ELF-1 (cell line): ENCODE measurements around the gene MYL5.
A peak's percentile ranks its signal among the peaks of the same experiment; 100 is the strongest.

Experiments
- DNase-seq: peaks from one replicate; pipeline ENCODE4 v3.0.0-alpha.2; 2016; ENCODE audit warnings: low read depth, low spot score

MYL5 gene

DNA sequence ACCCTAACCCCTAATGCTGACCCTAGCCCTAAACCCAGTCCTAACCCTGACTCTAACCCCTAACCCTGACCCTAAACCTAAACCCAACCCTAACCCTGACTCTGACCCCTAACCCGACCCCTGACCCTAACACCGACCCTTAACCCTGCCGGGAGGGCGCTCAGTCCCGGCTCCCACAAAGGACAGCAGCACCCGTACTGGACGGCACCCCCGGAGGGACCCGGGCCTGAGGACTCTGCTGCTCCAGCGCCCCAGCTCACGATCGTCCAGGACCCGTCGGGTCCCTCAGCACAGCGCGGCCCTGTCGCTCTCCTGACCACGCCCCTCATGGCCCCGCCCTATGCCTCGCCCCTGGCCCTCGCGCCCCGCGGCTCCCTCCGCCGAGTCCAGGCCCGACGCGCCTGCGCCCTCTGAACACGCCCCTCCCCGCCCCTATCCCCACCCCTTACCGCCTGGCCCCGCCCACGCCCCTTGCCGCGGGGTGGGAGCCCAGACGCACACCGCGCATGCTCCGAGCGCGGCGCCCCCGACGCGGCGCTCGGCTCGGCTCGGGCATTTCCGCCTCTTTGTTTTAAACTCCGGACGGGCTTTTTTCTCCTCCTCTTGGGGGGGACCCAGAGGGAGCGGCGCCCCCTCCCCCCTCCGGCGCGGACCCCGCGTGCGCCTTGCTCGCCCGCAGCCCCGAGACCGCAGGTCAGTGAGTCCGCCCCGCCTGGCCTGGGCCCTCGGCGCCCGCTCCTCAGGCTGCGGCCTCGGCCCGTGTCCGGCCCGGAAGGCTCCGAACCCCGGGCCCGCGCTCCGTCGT, 31.1 kb downstream of the MYL5 start, which contains the start of gene PCGF3:
Gene PCGF3, plus strand, starts transcription at position 555 of the 805 bp plus-strand sequence. CDS start 27,849 bp downstream, outside the sequence.
- peak; percentile 92 for DNase-seq

DNA sequence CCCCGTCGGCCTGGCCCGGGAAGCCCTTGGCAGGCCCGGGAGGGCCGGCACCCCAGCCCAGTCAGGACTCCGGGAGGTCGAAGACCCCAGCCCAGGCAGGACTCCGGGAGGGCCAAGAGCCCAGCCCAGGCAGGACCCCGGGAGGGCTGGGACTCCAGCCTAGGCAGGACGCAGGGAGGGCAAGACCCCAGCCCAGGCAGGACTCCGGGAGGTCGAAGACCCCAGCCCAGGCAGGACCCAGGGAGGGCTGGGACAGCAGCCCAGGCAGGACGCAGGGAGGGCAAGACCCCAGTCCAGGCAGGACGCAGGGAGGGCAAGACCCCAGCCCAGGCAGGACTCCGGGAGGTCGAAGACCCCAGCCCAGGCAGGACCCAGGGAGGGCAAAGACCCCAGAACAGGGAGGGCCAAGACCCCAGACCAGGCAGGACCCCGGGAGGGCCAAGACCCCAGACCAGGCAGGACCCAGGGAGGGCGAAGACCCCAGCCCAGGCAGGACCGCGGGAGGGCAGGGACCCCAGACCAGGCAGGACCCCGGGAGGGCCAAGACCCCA, 31.8 kb downstream of the MYL5 start:
- peak; percentile 42 for DNase-seq

DNA sequence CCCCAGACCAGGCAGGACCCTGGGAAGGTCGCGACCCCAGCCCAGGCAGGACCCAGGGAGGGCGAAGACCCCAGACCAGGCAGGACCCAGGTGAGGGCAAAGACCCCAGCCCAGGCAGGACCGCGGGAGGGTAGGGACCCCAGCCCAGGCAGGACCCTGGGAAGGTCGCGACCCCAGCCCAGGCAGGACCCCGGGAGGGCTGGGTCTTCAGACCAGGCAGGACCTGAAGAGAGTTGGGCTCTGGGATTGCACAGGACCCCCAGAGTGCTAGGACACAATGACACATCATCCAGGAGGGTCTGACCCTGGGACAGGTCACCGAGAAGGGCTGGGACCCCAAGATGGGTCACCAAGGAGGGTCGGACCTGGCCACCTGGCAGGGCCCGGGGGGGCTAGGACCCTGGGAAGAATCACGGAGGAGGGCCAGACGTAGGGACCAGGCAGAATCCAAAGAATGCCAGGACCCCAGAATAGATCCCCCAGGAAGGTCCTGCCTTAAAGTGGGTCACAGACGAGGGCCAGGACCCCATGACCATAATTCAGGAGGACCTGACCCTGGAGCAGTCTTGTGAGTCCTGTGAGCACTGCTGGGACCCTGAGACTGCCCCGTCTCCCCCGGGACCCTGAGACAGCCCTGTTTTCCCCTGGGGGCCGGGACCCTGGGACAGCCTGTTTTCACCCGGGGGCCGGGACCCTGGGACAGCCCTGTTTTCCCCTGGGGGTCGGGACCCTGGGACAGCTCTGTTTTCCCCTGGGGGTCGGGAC, 32.7 kb downstream of the MYL5 start:
- DNase-seq: no peak

DNA sequence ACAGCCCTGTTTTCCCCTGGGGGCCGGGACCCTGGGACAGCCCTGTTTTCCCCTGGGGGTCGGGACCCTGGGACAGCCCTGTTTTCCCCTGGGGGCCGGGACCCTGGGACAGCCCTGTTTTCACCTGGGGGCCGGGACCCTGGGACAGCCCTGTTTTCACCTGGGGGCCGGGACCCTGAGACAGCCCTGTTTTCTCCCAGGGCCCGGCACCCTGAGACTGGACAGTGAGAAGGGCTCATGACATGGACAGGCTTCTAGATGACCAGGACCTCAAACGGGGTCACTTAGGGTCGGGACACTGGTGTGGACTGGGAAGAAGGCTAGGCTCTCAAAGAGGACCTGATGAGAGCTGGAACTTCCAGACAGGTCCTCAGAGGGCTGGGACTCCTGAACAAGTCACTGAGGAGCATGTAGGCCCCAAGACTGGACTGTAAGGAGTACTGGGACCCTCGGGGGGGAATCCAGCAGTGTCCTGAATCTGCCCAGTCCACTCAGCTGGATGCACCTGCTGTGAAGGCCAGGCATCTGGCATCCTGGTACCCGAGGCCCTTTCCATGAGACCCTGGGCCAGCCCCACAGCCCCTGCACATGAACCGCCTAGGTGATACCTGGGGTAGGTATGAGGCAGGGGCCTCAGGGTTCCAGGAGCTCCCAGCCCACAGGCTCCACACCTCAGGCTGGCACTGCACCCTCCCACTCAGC, 33.7 kb downstream of the MYL5 start:
- DNase-seq: no peak

DNA sequence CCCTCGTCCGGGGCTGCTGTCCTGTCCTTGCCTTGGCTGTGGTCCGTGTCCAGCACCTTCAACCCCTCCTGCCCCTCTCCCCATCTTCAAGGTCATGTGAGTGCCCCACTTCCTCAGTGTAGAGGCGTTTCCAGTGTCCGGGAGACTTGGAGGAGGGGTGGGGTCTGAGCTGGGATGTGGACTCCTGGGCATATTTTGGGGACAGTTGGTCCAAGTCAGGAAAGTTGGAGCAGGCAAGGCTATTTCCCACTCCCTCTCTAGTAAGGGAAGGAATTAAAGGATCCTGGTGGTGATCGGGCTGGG, 34.2 kb downstream of the MYL5 start:
- no peak for DNase-seq

DNA sequence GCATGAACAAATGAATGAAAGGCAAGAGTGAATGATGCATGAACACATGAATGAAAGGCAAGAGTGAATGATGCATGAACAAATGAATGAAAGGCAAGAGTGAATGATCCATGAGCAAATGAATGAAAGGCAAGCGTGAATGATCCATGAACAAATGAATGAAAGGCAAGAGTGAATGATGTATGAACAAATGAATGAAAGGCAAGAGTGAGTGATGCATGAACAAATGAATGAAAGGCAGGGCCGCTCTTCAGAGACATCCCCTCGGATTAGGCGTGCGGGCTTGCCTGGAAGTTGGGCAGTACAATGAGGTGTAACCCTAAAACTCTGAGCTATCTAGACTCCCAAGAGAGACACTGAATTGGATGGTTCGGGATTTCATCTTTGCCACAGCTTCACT, 35.0 kb downstream of the MYL5 start:
- DNase-seq: no peak

DNA sequence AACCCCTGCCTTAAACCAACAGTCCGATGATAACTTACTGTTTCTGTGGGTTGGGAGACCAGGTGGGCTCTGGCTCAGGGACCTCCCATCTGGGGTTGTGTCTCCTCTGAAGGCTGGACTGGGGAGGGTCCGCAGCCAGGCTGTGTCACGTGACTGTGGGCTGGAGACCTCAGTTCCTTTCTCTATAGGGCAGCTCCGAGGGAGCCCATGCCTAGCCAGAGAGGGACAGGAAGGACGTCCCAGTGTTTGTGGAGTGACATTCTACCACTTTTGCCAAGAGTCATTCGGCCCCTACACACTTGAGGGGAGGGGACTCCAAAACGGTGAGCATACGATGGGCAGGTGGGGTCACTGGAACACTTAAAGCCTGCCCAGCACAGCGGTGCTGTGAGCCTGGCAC, 35.8 kb downstream of the MYL5 start:
- no peak for DNase-seq

DNA sequence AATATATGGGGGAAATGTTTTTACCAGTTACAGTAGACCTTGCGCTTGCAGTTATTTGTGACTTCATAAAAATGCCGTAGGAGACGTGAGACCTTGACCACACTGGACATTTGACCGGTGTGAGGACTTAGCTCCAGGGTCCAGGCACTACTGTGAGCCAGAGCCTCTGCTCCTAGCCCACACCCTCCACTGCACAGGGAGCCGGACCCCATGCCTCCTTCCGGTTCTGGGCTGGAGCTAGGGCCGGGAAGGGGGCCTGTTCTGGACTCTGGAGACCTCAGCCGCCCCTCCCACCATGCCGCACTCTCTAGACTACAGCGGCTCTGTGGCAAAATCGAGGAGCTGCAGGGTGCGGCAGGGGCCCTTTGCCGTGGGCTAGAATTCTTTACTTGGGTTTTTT, 36.6 kb downstream of the MYL5 start:
- no peak for DNase-seq

DNA sequence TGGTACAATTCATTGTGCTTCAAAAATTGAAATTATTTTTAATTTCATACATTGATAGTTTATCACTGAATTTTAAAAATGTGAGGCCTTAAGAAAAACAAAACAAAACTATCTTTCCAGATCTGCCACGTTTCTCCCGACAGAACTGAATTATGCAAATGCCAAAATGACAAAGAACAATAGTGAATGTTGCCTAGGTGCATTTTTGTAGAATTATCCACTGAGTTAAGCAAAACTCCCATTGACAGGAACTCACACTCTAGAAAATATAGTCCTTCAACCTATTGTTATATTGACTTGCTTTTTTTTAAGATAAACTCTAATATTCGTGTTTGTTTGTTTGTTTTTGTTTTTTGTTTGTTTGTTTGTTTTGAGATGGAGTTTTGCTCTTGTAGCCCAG, 37.8 kb downstream of the MYL5 start:
- DNase-seq: no peak

DNA sequence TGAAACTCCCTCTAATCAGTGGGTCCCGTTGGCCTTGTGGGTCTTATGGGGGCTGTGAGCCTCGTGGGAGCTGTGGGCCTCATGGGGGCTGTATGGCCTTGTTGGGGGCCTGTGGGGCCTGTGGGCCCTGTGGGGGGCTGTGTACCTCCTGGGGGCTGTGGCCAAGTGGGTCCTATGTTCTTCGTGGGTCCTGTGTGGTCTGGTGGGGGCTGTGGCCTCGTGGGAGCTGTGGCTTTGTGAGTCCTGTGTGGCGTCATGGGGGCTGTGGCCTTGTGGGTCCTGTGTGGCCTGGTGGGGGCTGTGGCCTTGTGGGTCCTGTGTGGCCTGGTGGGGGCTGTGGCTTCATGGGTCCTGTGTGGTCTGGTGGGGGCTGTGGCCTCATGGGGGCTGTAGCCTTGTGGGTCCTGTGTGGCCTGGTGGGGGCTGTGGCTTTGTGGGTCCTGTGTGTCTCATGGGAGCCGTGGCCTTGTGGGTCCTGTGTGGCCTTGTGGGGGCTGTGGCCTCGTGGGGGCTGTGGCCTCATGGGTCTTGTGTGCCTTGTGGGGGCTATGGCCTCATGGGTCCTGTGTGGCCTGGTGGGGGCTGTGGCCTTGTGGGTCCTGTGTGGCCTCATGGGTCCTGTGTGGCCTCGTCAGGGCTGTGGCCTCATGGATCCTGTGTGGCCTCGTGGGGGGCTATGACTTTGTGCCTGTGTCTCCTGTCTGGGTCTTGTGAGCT, 38.7 kb downstream of the MYL5 start:
- no peak for DNase-seq

DNA sequence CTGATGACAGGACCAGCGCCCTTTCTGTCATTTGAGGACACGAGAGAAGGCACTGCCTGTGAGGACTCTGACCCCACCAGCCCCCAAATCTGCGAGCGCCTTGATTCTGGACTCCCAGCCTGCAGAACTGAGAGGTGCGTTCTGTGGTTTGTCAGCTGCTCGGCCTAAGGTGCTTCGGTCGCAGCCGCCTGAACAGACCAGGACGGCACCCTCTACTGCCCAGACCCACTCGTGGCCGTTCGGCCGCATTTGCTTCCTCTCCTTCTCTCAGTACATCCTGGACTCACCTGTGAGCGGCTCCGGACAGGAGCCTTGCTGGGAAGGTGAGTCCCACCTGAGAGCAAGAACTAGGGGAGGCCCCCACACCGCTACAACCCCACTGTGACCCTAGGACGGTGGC, 39.7 kb downstream of the MYL5 start:
- no peak for DNase-seq

DNA sequence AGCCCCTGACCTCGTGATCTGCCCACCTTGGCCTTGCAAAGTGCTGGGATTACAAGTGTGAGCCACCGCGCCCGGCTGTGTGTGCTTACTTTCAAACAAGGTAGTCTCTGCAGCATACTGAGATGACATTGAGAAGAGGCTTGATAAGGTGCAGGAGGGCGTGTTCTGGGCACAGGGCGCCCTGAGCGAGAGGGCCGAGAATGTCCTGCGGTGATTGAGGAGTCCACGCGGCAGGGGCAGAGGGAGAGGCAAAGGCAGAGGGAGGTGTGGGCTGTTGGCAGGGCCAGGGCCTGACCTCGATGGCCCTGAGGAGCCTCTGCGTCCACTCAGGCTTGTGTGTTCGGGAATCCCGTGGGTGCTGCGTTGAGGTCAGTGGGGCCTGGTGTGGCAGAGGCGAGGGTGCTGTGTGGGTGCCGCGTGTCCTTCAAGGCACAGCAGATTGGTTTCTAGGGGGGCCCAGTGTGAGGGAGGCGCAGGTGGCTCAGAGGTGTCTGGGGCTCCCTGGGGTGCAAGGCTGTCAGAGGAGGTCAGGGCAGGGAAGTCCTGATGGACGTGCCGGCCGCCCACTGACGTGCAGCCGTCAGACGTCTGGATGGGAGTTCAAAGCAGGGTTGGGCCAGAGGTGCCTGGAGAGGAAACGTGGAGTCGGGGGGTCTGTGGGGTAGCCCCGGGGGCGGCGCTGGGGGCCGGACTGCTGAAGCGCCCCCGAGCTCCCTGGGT, 43.4 kb downstream of the MYL5 start:
- DNase-seq: no peak

DNA sequence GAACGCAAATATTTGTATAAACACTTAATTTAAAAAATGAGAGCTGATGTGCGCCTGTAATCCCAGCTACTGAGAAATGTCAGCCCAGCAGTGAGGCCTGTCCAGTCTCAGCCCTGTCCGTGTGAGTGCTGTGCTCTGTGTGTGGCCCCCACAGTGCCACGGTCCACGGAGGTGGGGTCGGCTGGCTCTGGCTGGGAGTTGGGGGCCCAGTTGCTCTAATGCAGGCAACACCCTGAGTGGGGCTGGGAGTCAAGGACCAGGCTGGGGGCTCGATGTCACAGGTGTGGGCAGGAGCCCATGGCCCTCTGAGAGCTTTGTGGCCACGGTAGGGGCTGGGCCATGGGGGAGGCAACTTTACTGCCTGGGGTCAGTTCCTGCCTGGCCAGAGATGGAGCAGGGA, 44.1 kb downstream of the MYL5 start:
- DNase-seq: no peak

DNA sequence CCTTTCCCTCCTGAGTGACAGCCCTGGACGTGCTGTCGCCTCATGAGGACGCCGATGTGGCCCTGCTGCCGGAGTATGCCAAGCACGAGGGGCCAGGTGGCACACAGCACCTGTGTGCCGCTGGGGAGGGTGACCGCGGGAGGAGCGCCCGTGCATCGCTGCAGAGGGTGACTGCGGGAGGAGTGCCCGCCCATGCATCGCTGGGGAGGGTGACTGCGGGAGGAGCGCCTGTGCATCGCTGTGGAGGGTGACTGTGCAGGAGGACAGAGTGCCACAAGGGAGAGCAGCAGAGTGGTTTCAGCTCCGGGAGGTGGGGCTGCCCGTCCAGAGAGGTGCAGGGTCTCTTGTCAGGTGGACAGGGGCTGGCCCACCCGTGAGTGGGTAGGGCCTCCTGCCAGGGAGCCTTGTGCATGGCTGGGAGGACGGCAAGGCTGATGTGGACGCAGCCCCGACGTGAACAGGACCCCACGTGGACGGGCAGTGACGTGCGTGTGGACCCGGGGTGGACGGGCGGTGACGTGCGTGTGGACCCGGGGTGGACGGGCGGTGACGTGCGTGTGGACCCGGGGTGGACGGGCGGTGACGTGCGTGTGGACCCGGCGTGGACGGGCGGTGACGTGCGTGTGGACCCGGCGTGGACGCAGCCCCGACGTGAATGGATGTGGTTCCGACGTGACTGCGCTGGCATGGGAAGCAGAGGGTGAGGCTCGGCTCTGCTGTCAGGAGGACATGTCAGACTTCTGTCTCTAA, 45.9 kb downstream of the MYL5 start:
- no peak for DNase-seq

DNA sequence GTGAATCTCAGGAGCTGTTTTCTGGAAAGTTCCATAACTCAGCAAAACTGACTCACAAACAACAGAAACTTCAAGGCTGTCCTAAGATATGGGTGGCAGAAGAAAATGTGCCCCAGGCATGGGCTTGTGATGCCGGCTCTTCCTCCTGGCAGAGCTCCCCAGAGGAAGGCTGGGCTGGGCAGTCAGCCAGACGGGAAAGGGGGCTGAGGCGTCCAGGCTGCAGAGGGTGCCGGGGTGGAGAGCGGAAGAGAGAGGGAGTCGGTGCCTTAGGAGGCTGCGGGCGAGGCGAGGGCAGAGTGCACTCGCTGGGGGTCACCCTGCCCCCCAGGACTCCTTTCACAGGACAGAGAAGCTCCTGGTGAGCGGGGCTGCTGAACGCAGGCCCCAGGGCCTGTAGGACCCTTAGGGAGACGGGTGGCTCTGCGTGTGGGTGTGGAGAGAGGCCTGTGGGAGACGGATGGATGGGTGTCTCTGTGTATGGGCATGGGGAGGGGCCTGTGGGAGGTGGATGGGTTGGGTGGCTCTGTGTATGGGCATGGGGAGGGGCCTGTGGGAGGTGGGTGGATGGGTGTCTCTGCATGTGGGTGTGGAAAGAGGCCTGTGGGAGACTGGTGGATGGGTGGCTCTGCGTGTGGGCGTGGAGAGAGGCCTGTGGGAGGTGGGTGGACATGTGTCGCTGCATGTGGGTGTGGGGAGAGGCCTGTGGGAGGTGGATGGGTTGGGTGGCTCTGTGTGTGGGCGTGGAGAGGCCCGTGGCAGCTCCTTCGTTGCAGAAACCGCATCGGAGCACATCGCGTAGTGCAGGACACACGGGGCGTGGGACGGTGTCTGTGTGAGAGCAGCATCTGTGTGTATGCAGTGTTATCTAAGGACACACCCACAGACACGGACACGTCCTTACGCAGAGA, 47.2 kb downstream of the MYL5 start:
- DNase-seq: no peak

DNA sequence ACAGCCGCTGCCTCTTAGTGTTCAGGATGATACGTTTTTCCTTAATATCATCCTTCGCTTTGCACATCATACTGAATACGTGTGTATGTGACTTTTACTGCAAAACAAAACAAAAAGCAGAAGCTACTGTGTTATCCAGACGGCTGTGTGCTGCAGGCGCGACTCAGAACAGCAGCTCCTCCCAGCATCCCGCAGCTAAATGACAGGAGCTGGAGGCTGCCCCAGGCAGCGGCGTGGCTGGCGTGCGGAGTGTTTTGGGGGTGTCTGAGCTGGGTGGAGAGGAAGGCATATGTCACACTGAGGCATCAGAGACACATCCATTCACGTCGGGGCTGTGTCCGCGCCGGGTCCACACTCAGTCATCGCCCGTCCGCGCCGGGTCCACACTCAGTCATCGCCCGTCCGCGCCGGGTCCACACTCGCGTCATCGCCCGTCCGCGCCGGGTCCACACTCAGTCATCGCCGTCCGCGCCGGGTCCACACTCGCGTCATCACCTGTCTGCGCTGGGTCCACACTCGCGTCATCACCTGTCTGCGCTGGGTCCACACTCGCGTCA, 47.9 kb downstream of the MYL5 start:
- no peak for DNase-seq

DNA sequence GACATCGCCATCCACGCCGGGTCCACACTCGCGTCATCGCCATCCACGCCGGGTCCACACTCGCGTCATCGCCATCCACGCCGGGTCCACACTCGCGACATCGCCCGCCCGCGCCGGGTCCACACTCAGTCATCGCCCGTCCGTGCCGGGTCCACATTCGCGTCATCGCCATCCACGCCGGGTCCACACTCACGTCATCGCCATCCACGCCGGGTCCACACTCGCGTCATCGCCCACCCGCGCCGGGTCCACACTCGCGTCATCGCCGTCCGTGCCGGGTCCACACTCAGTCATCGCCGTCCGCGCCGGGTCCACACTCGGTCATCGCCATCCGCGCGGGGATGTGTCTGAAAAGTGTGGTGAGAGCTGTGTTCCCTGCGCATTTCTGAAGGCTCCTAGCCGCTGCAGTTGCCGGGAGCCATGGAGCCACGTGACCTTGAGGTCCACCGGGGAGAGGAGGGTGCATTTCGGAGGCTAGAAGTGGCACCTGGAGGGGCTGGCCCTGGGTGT, 48.6 kb downstream of the MYL5 start:
- no peak for DNase-seq

DNA sequence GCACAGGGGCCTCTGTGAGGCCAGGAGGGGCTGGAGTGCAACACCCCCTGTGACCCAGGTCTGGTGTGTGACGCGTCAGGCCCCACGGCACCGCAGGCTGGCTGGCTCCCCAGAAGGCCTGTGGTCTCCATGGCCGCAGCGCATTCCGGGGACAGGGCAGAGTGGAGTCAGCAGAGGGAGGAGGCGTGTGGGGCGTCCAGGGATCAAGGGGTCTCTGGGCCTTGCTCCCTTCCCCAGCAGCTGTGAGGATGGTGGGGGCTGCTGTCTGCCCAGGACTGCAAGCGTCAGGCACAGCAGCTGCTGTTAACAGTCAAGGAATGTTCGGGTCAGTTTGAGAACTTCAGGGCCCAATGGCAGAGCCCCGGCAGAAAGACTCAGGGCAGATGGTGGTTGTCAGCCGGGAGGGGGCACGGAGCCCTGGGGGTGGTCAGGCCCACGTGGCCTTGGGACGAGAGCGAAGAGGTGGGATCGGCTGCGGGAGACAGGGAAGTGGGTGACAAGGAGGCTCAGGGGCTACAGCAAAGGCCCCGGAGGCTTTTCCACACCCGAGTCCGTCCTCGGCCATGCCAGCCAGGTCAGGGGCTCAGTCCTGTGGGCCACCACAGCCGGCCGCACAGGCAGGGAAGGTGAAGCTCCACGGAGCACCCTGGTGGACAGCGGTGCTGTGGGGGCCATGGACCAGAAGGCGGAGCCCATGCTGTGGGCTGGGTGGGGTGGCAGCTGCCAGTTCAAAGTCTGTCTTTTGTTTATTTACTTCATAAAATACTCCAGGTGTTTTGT, 49.6 kb downstream of the MYL5 start:
- no peak for DNase-seq
